Stimulated activated CD8-positive, alpha-beta memory T cell treated with anti-CD3 and anti-CD28 coated beads, Interleukin-7, amount 100 ng/mL, for 24 hours (primary cell): ENCODE measurements around the gene MVD.

Source experiments
- DNase-seq: peaks from one replicate; pipeline ENCODE4 v3.0.0-alpha.2; 2020; ENCODE audit warnings: low read depth

Gene MVD

GRCh38 chr16:88655053-88655732 is 7.7 kb downstream of the MVD start:
- DNase-seq: no peak

GRCh38 chr16:88654363-88655052 is 8.4 kb downstream of the MVD start:
- DNase-seq: no peak

GRCh38 chr16:88653596-88654362 is 9.1 kb downstream of the MVD start:
- DNase-seq: no peak

GRCh38 chr16:88653101-88653500 is 9.8 kb downstream of the MVD start:
- DNase-seq: no peak

GRCh38 chr16:88652762-88653063 is 10.2 kb downstream of the MVD start:
- no peak for DNase-seq

- DNase-seq: no peak
These were observed 10.7 kb downstream of the MVD start for GRCh38 chr16:88651989-88652761.

- DNase-seq: peak; percentile 55
These were observed 11.5 kb downstream of the MVD start for GRCh38 chr16:88651276-88651988.

GRCh38 chr16:88650749-88651275 is 12.1 kb downstream of the MVD start, which contains the start of gene CYBA:
CYBA (minus strand) TSS chr16:88651053; CDS start chr16:88651013, 40 bp downstream.
- peak; percentile 69 for DNase-seq

- DNase-seq: no peak
These were observed 12.8 kb downstream of the MVD start for GRCh38 chr16:88649924-88650748.

GRCh38 chr16:88649195-88649923 is 13.5 kb downstream of the MVD start:
- DNase-seq: no peak

- no peak for DNase-seq
These were observed 15.5 kb downstream of the MVD start for GRCh38 chr16:88647178-88648070.

GRCh38 chr16:88646345-88647034 is 16.4 kb downstream of the MVD start:
- no peak for DNase-seq

GRCh38 chr16:88645941-88646340 is 16.9 kb downstream of the MVD start:
- DNase-seq: no peak

GRCh38 chr16:88645455-88645854 is 17.4 kb downstream of the MVD start:
- DNase-seq: no peak

- DNase-seq: no peak
These were observed 19.3 kb downstream of the MVD start for GRCh38 chr16:88643644-88643932.

- DNase-seq: no peak
These were observed 19.8 kb downstream of the MVD start for GRCh38 chr16:88642881-88643643.

GRCh38 chr16:88640498-88641247 is 22.2 kb downstream of the MVD start:
- DNase-seq: no peak
